Natural killer cell (primary cell): ENCODE data around the gene PRR33. TPM values are rescaled to one million over a fixed set of nuclear protein-coding genes. Genes with fewer than 3 reads are reported as not detected.

Source experiments
- ATAC-seq, 3 donors: fragments of 150-1000 bp in 2 of 3; fragments of 200-7000 bp in 1 of 3; cut with Tn5 transposase; 1 replicate in 1 of 3; 2 replicates in 2 of 3; pipeline ENCODE4 v1.10.0; 2021; ENCODE audit warnings: mild to moderate bottlenecking in 2 of 3, moderate library complexity in 2 of 3
- DNase-seq, 2 donors: peaks; one replicate each; pipeline versions ENCODE4 v3.0.0 to v3.0.0-alpha.2; 2013 to 2021; ENCODE audit warnings: mixed read lengths in 1 of 2
- H3K27ac ChIP-seq: one replicate; pipeline ENCODE4 v1.5.1; 2013; ENCODE audit warnings: mild to moderate bottlenecking, low read length
- H3K27me3 ChIP-seq: one replicate; pipeline ENCODE4 v1.6.1; 2013; ENCODE audit warnings: low read length; ENCODE audit not compliant: control insufficient read depth, insufficient read depth
- H3K36me3 ChIP-seq: one replicate; pipeline ENCODE4 v1.6.1; 2013; ENCODE audit warnings: low read length; ENCODE audit not compliant: control insufficient read depth, insufficient read depth
- H3K4me1 ChIP-seq: one replicate; pipeline ENCODE4 v1.6.1; 2013; ENCODE audit warnings: low read length; ENCODE audit not compliant: control insufficient read depth, insufficient read depth
- H3K4me3 ChIP-seq: one replicate; pipeline ENCODE4 v1.5.1; 2013; ENCODE audit warnings: low read length
- H3K9me3 ChIP-seq: one replicate; pipeline ENCODE4 v1.6.1; 2013; ENCODE audit warnings: low read length; ENCODE audit not compliant: control insufficient read depth, insufficient read depth
- H3K27ac Mint-ChIP-seq, 2 donors: one replicate each; pipeline ENCODE4 v1.8.0; 2022; ENCODE audit warnings: mild to moderate bottlenecking in 2 of 2, mixed read lengths in 2 of 2, moderate library complexity in 1 of 2
- H3K27me3 Mint-ChIP-seq, 2 donors: one replicate each; pipeline ENCODE4 v1.8.0; 2022; ENCODE audit warnings: low read depth in 2 of 2, mixed read lengths in 2 of 2
- H3K36me3 Mint-ChIP-seq: one replicate; pipeline ENCODE4 v1.8.0; 2022; ENCODE audit warnings: mixed read lengths
- H3K4me1 Mint-ChIP-seq, 2 donors: one replicate each; pipeline ENCODE4 v1.8.0; 2022; ENCODE audit warnings: mixed read lengths in 2 of 2
- H3K4me3 Mint-ChIP-seq: one replicate; pipeline ENCODE4 v1.8.0; 2022; ENCODE audit warnings: mild to moderate bottlenecking, moderate library complexity, mixed read lengths
- H3K9me3 Mint-ChIP-seq, 2 donors: one replicate each; pipeline ENCODE4 v1.8.0; 2022; ENCODE audit warnings: mixed read lengths in 2 of 2
- WGBS: methylation state at CpG from one replicate; pipeline ENCODE4 v1.1.7; 2013; ENCODE audit warnings: missing lambda C conversion rate; ENCODE audit not compliant: insufficient coverage; 5-methylcytosine and 5-hydroxymethylcytosine counted together
- intact Hi-C: fragments of 100-400 bp; cut with micrococcal nuclease; formaldehyde crosslinking; loops from one replicate; pipeline ENCODE4 v1.14.2; 2022
- total RNA-seq, 4 donors: library from RNA; stranded (reverse); fragments of 120-200 nt in 1 of 4; gene quantifications; one replicate each; pipeline versions ENCODE4 v1.2.3 to v1.2.4, GENCODE V29; 2013 to 2022
- TF ChIP-seq, protein P1 (sequence below): fragments of 200-600 bp; IDR thresholded peaks from one replicate; pipeline ENCODE4 v1.8.0; 2022; ENCODE audit warnings: antibody characterized with exemption

Gene PRR33
- total RNA-seq, 3 donors from 2014 or later (not counting 1 experiment from before 2014, with no cell fraction given): 0.14 to 0.32 TPM; not detected in 1

DNA sequence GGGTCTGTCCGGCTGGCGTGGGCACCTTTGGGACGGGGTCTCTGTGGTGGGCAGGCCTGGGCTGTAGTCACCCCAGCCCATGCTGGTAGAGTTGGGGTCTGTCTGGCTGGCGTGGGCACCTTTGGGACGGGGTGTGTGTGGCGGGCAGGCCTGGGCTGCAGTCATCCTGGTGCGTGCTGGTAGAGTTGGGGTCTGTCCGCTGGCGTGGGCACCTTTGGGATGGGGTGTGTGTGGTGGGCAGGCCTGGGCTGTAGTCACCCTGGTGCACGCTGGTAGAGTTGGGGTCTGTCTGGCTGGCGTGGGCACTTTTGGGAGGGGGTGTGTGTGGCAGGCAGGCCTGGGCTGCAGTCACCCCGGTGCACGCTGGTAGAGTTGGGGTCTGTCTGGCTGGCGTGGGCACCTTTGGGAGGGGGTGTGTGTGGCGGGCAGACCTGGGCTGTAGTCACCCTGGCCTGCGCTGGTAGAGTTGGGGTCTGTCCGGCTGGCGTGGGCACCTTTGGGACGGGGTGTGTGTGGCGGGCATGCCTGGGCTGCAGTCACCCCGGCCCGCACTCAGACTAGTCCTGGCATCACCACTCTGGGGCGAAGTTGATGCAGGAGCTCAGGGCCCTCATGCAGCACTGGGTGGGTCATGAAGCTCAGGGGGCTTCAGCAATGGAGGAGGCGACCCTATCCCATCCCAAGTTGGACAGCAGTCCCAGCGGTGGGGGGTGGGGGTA is 19.3 kb downstream of the PRR33 start:
- H3K27me3 ChIP-seq: no peaks in the 10 kb centered on the region
- Mint-ChIP-seq H3K4me3 (peak overlapping the region; percentile 93), H3K27ac (peak overlapping the region; percentile 82 to 88), H3K4me1 (peaks cover 50 to 80% of the 10 kb centered on the region in 2 donors), H3K36me3 (no peaks in the 10 kb centered on the region), H3K27me3 (no peaks in the 10 kb centered on the region), H3K9me3 (no peaks in the 10 kb centered on the region)
- TF ChIP-seq, protein P1, sequence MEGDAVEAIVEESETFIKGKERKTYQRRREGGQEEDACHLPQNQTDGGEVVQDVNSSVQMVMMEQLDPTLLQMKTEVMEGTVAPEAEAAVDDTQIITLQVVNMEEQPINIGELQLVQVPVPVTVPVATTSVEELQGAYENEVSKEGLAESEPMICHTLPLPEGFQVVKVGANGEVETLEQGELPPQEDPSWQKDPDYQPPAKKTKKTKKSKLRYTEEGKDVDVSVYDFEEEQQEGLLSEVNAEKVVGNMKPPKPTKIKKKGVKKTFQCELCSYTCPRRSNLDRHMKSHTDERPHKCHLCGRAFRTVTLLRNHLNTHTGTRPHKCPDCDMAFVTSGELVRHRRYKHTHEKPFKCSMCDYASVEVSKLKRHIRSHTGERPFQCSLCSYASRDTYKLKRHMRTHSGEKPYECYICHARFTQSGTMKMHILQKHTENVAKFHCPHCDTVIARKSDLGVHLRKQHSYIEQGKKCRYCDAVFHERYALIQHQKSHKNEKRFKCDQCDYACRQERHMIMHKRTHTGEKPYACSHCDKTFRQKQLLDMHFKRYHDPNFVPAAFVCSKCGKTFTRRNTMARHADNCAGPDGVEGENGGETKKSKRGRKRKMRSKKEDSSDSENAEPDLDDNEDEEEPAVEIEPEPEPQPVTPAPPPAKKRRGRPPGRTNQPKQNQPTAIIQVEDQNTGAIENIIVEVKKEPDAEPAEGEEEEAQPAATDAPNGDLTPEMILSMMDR: no peak
- no peak for ATAC-seq
- no peak overlapping the region for H3K27ac ChIP-seq
- H3K36me3 ChIP-seq: peaks cover 9% of the 10 kb centered on the region
- 86% methylated on average over 24 of the region's 25 CpGs for WGBS
- no peak overlapping the region for H3K4me3 ChIP-seq
- intact Hi-C loops: no loop called here
- no peak for DNase-seq
- H3K9me3 ChIP-seq: no peaks in the 10 kb centered on the region
- H3K4me1 ChIP-seq: peaks cover 94% of the 10 kb centered on the region

DNA sequence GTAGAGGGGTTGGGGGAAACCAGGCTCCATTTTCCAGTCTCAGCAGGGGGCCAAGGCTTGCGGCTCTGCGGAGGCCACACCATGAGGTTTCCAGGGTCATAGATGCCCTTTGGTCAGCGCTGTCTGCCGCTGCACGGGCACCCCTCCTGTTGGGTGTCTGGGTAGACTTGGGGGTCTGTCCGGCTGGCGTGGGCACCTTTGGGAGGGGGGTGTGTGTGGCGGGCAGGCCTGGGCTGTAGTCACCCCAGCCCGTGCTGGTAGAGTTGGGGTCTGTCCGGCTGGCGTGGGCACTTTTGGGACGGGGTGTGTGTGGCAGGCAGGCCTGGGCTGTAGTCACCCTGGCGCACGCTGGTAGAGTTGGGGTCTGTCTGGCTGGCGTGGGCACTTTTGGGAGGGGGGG is 20.2 kb downstream of the PRR33 start:
- no peaks in the 10 kb centered on the region for H3K27me3 ChIP-seq
- Mint-ChIP-seq H3K9me3 (no peaks in the 10 kb centered on the region), H3K27ac (peak overlapping the region; percentile 82 to 88), H3K36me3 (no peaks in the 10 kb centered on the region), H3K27me3 (no peaks in the 10 kb centered on the region), H3K4me1 (peaks cover 48 to 77% of the 10 kb centered on the region in 2 donors), H3K4me3 (peak overlapping the region; percentile 93)
- intact Hi-C loops: loop anchor here (2.0 kb wide), 1 partner anchor 19 kb away; the partner anchor contains the start of gene LSP1
- TF ChIP-seq, protein P1: no peak
- no peaks in the 10 kb centered on the region for H3K9me3 ChIP-seq
- ATAC-seq: no peak
- H3K36me3 ChIP-seq: peaks cover 12% of the 10 kb centered on the region
- DNase-seq: no peak
- peak overlapping the region; percentile 48 for H3K27ac ChIP-seq
- peaks cover 95% of the 10 kb centered on the region for H3K4me1 ChIP-seq
- no peak overlapping the region for H3K4me3 ChIP-seq
- WGBS: 90% methylated on average over 15 of the region's 15 CpGs

DNA sequence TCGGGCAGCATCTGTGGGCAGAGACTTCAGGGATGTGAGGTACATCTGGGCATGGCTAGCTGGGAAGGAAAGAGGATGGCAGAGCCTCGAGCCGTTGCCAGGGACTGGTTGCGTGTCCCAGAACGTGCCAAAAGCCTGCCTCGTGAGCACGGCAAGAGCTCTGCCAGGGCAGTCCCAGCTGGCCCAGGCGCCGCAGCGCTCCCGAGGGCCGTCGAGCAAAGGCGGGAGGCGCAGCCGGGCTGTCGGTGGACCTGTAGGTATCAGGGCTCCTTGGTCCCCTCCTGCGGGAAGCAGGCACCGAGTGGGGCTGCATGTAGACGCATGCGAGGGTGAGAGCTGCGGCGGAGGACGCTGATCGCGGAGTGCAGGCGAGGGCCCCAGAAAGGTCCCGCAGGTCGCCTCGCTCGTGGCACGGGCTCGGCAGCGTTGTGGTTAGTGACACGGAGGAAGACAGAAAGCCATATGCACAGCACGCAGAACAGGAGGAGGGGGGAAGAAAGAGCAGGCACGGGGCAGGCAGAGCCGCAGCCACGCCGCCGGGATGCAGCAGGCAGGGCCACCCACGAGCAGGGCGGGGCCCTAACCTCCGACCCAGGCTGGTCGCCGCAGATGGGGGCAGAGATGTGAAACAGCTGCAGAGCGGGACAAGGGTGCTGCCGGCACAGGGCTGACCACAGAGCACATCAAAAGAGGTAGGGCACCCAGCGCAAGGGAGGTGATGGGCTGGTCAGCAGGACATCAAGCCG is 20.8 kb downstream of the PRR33 start:
- TF ChIP-seq, protein P1: no peak
- peak in 1 of 2 donors; percentile 80 for DNase-seq
- Mint-ChIP-seq H3K27ac (peak overlapping the region; percentile 82 to 88), H3K4me3 (peak overlapping the region; percentile 93), H3K36me3 (no peaks in the 10 kb centered on the region), H3K9me3 (no peaks in the 10 kb centered on the region), H3K27me3 (no peaks in the 10 kb centered on the region), H3K4me1 (peaks cover 48 to 71% of the 10 kb centered on the region in 2 donors)
- Histone ChIP-seq H3K36me3 (peaks cover 10% of the 10 kb centered on the region), H3K27me3 (no peaks in the 10 kb centered on the region), H3K9me3 (no peaks in the 10 kb centered on the region), H3K4me3 (peak overlapping the region; percentile 13), H3K4me1 (peaks cover 94% of the 10 kb centered on the region), H3K27ac (peak overlapping the region; percentile 48)
- 44% methylated on average over 50 of the region's 50 CpGs for WGBS
- intact Hi-C loops: loop anchor here (2.0 kb wide), 1 partner anchor 18 kb away; the partner anchor contains the start of gene LSP1
- peak; percentile 68 to 76 (median 74) for ATAC-seq
